HT-29 (cell line): Measurements from ENCODE around the gene RBM24. TPM values are rescaled to one million over a fixed set of nuclear protein-coding genes. Genes with fewer than 3 reads are reported as not detected.

Experiments
- DNase-seq: peaks from one replicate; pipeline ENCODE4 v3.0.0-alpha.2; 2015; ENCODE audit warnings: low spot score
- total RNA-seq: library from RNA; depleted of rRNA; stranded (reverse); fragments of >200 nt; shearing (Covaris generic); gene quantifications from 2 replicates; pipeline ENCODE4 v1.2.3, GENCODE V29; 2014; rRNA removed

The RBM24 gene
- total RNA-seq, 1 experiment from 2014 or later = not detected

DNA sequence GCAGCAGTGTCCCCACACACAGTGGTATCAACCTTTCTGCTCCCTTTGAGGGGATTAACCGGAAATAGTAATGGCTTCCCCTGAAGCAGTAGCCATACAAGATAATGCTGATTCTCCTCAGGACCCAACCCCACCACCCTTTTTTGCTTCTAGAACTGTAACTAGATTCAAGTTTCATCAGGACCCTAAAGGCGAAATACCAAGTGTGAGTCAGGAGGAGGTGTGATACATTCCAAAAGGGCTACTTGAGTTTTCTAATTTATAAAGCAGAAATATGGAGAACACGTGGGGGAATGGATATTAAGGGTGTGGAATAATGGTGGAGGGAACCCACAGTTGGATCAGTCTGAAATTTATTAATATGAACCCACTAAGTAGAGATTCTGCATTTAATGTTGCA, 60.7 kb downstream of the RBM24 start:
- DNase-seq = no peak

DNA sequence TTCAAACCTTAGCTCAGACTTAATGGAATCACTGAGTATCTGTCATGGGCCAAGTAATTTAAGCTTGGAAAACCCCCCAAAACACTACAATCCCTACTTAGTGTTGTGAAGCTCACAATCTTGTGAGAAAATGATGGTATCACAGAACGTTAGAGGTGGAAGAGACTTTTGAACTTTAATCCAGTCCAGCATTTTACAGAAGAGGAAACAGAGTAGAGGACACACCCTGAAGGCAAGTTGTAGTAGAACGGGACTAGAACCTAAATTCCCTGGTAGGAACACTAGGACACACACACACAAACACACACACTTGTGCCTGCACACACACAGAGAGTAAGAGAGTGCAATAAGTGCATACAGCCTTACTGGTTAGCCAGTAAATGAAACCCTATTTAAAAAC, 62.1 kb downstream of the RBM24 start:
- no peak for DNase-seq

Other genes with a start within 250 kb of the RBM24 start
- gene STMND1, start 179.3 kb upstream of the RBM24 start, total RNA-seq = not detected in 2 replicates
- gene CAP2, start 112.2 kb downstream of the RBM24 start, total RNA-seq = 0.61 and 0.81 TPM in 2 replicates